DMS 273 (cell line): Measurements from ENCODE around the gene PHAF1.
A peak's percentile ranks its signal among the peaks of the same experiment; 100 is the strongest.

Experiments
- DNase-seq: peaks from one replicate; lab custom pipeline; 2025; ENCODE audit not compliant: unreplicated experiment; lab: John Stamatoyannopoulos, UW

Gene PHAF1

DNA sequence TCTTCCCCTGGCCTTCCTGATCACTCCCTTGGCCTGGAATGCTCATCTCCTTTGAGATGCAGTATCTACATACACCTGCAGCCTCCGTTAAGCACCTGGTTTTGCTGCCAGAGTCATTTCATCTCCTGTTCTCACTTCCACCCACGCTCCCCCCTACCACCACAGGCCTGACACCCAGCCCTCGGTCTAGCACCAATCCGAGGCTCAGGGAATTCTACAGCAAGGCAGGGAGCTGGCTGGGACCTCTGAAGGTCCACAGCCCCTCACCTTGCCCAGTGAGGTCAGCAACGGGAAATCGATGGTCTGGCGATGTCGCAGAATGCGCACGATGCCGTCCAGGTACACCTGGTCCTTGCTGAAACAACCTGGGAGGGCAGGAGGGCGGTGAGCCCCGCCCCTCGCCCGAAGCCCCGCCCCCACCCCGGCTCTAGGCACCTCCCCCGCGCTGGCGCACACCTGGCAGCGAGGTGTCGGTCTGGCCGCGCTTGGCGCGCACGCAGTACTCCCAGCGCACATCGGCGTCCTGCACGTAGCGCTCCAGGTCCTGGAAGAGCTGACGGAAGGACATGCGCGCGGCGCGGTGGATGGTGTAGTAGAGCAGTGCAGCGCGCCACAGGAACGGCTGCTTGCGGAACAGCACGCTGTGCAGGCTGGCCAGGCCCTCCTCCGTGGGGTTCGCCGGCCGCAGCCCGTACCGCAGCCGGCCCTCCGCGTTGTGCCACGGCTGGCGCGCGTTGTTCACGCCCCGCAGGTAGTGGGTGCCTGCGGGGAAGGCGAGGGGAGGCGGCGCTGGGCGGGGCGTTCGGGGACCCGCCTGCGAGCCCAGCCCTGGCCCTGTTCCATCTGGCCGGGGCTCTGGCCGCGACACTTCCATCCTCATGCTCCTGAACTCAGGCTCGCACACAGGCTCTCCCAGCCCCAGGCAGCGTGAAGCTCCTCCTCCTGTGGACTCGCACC is 68.3 kb downstream of the PHAF1 start:
- DNase-seq, result peak; percentile 87

DNA sequence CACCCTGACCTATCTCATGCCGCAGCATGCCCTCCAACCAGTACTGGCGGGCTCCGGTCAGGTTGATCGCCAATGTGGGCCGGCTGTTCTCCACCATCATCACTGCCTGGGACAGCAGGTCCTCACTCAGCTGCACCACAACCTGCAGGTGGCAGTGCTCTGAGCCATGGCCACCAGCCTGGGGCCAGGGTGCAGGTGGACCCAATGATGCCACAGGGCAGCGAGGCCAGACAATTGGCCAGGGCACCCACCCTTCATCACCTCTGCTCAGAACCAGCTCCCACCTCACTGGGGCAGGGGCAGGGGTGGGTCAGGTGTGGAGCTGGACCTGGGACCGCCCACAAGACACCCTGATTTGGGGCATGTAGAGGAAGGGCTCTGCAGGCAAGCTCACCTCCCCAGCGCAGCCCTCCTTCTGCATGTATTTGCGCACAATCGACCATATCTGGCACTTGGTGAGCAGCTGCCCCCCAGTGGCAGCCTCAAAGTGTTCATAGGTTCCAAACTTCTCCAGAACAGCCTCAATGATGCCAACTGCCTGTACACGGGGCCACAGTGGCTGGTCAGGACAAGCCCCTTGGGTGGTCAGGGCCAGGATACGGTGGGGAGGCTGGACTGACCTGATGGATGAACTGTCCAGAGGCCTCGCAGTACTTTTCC is 69.8 kb downstream of the PHAF1 start:
- DNase-seq, result peak; percentile 50

- no peak for DNase-seq
Observed at GRCh38 chr16:67180166-67180565, 70.4 kb downstream of the PHAF1 start.

GRCh38 chr16:67181346-67181745 is 71.6 kb downstream of the PHAF1 start:
- peak; percentile 72 for DNase-seq

GRCh38 chr16:67182288-67182687 is 72.5 kb downstream of the PHAF1 start:
- DNase-seq, result no peak

DNA sequence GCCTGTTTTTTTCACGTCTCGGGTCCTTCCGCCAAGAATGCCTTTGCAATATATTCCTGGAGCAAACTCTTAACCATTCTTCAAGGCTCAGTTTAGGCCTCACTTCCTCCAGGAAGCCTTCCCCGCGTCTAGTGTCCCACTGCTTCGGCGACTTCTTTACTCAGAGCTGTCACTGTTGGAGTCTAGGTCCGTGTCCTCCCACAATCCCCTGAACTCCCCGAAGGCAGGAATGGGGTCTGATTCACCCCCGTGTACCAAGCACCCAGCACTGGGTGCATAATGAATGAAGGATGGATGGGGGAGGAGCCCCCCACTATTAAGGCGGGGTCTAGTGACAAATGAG is 73.5 kb downstream of the PHAF1 start:
- no peak for DNase-seq

- peak; percentile 98 for DNase-seq
Observed at GRCh38 chr16:67183627-67184452, 74.1 kb downstream of the PHAF1 start, which contains the start of gene MATCAP1. Gene MATCAP1, minus strand, starts transcription at chr16:67183963. Its CDS starts 3,353 bp downstream, at chr16:67180610.

GRCh38 chr16:67184453-67184994 is 74.8 kb downstream of the PHAF1 start:
- peak; percentile 87 for DNase-seq

- DNase-seq, result peak; percentile 90
Observed at GRCh38 chr16:67184995-67185650, 75.4 kb downstream of the PHAF1 start.

- DNase-seq, result no peak
Observed at GRCh38 chr16:67185651-67186134, 76.0 kb downstream of the PHAF1 start.

- DNase-seq, result no peak
Observed at GRCh38 chr16:67186550-67186950, 76.8 kb downstream of the PHAF1 start.

DNA sequence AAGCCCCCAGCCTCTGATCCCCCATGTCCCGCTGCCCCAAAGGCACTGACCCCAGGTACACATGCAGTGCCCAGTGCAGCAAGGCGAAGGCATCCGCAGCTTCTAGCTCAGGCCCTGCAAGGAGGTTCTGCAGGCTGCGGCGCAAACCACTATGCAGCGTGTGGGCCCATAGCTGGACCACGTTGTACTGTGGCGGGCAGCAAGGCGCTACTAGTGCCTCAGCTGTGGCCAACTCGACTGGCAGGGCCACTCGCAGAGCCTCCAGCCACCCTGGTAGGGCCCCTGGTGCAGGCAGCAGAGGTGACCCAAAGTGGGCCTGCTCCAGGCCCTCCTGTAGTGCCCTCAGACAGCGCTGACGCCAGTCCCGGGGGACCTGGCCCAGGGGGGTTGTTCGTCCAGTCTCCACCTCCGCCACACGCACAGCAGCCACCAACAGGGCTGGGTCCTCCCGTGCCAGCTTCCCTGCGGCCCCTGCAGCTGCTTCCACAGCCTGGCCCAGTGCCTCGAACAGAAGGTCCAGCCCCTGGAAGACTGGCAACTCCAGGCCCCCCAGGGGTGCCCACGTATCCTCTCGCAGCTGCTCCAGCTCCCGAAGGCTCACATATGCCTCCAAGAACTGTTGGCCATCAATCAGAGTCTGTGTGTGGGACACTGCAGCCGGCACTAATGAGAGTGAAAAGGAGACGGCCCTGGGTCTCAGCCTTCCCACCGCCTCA is 77.6 kb downstream of the PHAF1 start:
- peak; percentile 95 for DNase-seq

- no peak for DNase-seq
Observed at GRCh38 chr16:67188323-67188722, 78.6 kb downstream of the PHAF1 start.

GRCh38 chr16:67188798-67189197 is 79.1 kb downstream of the PHAF1 start:
- no peak for DNase-seq

- no peak for DNase-seq
Observed at GRCh38 chr16:67190041-67190440, 80.3 kb downstream of the PHAF1 start, which contains the start of gene EXOC3L1. Gene EXOC3L1, minus strand, starts transcription at chr16:67190136. Its CDS starts 460 bp downstream, at chr16:67189676.

GRCh38 chr16:67190448-67191399 is 81.0 kb downstream of the PHAF1 start:
- DNase-seq, result no peak

GRCh38 chr16:67191411-67191994 is 81.8 kb downstream of the PHAF1 start:
- DNase-seq, result no peak
